HG02870 (cell line): ENCODE data around the gene IL17RD.

Experiments used
- ATAC-seq: cut with Tn5 transposase; IDR thresholded peaks from one replicate; pipeline ENCODE4 v1.9.1; 2021; ENCODE audit warnings: mild to moderate bottlenecking, moderate library complexity; ENCODE audit not compliant: unreplicated experiment

IL17RD gene

DNA sequence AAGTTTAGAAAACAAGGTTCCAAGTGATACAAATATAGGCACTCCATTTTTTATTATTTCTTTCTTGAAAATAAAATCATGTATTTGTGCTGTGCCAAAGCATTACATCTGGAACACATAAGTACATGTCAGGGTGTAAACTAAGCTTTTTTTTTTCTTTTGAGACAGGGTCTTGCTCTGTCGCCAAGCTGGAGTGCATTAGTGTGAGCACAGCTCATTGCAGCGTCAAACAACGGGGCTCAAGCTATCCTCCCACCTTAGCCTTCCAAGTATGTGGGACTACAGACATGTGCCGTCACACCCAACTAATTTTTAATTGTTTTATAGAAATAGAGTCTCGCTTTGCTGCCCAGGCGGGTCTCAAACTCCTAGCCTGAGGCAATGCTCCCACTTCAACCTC is 95.7 kb downstream of the IL17RD start:
- no peak for ATAC-seq

DNA sequence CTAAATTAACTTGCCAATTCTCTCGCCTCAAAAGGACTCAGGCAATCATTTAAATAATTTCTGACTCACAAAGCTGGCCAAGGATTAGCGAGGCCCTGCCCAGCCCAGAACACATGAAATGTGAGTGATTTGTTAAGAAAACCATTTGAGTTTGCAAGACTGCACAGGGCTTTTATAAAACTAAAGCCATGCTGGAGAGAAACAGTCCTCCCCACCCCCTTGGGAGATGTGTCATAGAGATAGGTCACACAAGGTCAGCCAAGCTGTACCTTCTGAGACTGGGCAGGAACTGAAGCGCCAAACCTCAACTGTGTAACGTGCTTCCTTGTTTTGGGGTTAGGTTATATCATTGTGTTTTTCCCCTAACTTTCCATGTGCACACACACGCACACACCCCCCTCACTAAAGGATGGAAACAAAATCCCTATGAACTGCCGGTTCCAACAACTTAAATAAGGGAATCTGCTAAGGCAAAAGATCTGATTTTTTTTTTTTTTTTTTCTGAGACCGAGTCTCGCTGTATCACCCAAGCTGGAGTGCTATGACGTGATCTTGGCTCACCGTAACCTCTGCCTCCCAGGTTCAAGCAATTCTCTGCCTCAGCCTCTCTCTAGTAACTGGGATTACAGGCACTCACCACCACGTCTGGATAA is 96.6 kb downstream of the IL17RD start:
- ATAC-seq, result peak; percentile 98

DNA sequence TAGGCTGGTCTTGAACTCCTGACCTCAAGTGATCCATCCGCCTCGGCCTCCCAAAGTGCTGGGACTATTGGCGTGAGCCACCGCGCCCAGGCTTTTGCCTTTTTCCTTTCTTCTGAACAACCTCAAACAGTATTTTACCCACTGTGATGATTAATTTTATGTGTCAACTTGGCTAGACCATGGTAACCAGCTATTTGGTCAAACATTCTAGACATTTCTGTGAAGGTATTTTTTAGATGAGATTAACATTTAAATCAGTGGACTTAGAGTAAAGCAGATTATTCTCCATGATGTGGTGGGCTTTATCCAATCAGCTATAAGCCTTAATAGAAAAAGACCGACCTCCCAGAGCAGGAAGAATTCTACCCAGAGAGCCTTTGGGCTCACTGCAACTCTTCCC is 98.7 kb downstream of the IL17RD start:
- ATAC-seq, result no peak

DNA sequence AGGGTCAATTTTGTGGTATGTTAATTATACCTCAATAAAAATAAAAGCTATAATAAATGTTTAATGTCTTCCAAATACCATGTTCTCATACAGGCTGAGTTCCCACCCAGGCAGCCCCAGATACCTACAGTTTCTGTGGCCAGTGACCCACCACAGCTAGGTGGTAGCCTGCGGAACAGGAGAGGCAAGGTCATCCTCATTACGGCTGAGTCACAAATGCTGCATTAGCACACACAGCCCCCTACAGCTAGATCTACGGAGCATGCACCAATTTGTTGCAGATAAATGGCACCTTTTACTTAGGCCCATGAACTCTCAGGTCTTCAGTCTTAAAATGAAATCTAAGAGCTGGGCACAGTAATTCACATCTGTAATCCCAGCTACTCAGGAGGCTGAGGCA is 99.6 kb downstream of the IL17RD start:
- no peak for ATAC-seq

DNA sequence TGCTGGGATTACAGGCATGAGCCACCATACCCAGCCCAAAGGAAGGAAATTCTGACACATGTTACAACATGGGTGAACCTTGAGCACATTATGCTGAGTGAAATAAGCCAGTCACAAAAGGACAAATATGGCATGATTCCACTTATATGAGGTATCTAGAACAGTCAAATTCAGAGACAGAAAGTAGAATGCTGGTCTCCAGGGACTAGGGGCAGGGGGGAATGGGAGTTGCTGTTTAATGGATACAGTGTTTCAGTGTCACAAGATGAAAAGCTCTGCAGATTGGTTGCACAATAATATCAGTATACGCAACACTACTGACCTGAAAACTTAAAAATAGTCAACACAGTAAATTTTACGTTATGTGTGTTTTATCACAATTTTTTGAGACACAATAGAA is 100.6 kb downstream of the IL17RD start:
- no peak for ATAC-seq

DNA sequence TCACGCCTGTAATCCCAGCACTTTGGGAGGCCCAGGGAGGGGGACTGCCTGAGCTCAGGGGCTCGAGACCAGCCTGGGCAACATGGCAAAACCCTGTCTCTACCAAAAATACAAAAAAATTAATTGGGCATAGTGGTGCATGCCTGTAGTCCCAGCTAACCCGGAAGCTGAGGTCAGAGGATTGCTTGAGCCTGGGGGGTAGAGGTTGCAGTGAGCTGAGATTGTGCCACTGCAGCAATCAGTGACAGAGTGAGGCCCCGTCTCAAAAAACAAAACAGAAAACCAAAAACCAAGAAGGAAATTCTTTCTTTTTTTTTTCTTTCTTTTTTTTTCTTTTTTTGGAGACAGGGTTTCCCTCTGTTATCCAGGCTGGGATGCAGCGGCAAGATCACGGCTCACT is 101.2 kb downstream of the IL17RD start:
- no peak for ATAC-seq

DNA sequence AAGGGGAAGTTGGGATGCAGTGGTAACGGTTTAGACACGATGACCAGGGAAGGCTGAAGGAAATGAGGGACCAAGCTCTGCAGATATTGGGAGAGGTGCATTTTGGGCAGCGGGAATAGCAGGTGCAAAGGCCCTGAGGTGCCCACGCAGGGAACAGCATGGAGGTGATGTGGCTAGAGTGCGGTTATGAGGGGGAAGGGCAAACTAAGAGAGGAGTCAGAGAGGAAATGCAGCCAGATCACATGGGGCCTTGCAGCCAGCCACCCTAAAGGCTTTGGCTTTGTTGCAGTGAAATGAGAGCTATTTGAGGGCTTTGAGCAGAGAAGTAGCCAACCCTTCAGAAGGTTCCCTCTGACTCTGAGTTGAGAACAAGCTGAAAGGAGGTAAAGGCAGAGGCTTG is 102.1 kb downstream of the IL17RD start:
- ATAC-seq, result no peak

DNA sequence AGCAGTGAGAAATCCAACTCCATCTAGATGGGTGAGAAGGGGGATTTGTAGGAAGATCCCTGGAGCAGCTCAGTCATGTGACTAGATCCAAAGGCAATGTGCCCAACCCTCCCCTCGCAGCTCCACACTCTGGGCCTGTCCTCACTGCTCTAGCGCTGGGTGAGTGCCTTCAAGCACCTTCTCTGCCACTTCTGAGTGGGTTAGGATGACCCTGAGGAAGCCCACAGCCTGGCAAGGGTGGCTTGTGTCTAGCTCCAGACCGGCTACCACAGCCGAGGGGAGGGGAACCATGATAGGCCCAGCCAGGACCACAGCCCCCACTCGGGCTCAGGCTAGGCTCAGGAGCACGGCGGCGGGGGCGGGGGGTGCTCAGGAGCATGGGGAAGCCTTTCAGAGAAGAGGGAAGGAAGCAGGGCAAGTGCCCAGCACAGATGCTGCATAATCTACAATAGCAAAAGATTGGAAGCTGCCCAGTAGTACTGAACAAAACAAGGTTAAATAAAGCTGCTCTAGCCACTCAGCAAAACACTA is 103.0 kb downstream of the IL17RD start:
- ATAC-seq, result no peak

DNA sequence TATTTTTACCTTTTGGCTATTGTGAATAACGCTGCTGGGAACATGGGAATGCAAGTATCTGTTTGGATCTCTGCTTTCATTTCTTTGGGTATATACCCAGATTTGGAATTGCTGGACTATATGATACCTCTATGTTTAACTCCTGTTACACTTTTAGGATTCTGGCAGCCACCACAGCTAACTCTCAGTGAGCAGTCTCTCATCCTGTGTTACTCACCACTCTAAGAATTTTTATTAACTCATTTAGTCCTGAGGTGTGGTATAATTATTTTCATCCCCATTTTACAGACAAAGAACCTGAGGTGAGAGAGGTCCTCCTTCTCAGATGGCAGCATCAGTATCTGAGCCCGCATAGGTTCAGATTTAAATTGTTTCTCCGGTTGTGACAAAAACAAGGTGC is 103.6 kb downstream of the IL17RD start:
- ATAC-seq, result no peak

DNA sequence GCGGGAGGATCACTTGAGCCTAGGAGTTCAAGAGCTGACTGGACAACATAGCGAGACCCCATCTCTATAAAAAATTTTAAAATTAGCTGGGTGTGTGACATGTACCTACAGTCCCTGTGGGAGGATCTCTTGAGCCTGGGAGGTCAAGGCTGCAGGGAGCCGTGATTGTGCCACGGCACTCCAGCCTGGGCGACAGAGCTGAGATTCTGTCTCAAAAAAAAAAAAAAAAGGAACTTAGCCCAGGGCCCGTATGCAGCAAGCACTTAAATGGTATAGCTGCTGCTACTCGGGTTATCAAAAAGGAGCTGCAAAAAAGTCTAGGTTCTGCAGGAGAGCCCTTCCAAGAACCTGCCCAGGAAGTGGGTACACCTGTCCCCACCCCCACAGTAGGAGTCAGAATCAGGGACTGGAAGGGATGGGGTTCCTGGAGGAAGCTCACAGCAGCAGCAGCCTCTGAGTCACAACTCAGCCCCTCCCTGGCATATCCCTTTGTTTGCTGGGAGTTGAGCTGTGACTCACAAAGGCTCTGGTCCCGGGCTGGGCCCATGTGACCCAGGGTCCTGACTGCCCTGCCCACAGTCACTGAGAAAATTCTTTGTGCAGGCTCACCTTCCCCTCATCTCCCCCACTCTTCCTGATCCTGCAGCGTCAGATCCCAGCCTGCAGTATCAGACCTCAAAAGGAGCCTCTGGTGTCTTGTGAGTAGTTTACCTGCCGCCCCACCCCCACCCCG is 104.9 kb downstream of the IL17RD start, which contains the start of gene SPATA12:
Gene SPATA12 (plus strand): TSS at position 576 of the 733 bp plus-strand sequence. CDS start 13,031 bp downstream, outside the sequence.
- ATAC-seq, result no peak

DNA sequence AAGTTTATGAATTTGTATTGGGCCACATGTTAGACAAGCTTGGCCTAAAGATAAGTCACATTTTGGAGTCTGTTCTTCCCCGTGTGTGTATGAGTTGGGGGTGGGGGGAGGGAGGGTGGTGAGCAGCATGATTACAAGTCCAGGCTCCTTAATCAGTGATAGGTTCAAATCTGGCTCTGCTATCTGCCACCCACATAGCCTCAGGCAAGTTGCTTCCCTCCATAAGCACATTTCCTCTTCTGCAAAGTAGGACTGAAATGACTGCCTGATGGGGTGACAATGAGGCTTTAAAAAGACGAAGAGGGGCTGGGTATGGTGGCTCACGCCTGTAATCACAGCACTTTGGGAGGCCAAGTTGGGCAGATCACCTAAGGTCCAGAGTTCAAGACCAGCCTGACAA is 105.7 kb downstream of the IL17RD start:
- ATAC-seq, result no peak

DNA sequence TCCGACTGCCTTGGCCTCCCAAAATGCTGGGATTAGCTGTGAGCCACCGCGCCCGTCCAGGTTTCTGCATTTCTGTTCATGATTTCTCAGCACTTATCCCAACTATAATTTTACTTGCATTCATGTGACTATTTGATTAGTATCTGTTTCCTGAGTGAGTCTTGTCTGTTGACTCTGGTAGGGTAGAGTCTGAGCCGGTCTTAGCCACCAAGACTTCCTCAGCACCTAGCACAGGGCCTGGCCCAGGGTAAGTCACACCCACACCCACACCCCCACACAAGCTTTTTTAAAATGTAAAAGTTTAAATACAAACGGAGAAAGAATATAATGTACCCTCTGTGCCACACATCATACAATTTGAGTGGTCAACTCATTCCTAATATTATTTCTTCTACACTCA is 107.8 kb downstream of the IL17RD start:
- no peak for ATAC-seq

DNA sequence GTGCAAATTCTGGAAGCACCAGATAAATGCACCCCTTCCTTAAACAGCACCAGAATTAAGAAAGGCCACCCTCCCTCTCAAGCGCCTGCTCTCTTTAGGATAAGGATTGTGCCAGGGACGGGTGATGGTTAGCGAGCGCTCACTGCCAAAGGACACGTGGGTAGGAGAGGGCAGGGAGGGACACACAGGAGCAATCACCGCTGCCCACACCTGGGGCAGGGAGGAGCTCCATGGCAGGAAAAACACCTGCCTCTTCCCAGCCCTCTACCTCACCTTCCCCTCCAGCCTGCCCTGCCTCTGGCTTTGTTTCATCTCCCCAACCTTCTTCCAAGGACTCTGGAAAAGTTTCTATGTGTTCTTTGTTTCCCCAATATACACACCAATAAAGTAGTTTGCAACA is 112.0 kb downstream of the IL17RD start:
- no peak for ATAC-seq

DNA sequence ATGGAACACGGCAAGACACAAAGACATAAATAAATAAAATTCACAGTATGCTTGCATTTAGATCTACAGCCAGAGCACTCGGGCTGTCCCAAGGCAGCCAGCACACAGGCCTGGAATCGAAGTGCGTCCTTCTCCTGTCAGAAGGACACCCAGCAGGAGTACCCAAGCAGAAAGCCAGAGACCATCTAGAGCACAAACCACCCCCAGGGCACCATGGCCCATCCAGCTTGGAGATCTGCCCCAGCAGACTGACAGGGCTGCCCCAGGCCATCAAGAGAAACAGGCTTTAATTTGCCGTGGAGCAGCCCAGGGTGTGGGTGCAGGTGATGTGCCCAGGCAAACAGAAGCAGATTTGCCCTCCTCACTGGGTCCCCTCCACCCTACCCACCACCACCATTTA is 112.5 kb downstream of the IL17RD start:
- ATAC-seq, result no peak

DNA sequence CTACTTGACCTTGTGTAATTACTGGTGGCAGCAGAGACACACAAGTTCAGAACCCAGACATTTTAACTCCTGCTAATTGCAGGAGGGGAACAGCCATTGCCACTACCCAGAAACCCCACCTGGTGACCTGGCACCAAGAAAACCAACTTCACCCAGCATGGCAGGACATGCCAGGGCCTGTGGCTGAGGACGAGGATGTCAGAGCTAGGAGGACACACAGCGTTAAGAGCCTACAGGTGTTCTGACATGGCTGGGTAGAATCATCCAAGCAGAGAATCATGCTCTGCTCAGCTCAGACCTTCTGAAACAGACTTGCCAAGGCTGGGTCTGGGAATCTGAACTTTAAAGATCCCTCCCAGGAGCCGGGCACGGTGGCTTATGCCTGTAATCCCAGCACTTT is 116.4 kb downstream of the IL17RD start:
- no peak for ATAC-seq

DNA sequence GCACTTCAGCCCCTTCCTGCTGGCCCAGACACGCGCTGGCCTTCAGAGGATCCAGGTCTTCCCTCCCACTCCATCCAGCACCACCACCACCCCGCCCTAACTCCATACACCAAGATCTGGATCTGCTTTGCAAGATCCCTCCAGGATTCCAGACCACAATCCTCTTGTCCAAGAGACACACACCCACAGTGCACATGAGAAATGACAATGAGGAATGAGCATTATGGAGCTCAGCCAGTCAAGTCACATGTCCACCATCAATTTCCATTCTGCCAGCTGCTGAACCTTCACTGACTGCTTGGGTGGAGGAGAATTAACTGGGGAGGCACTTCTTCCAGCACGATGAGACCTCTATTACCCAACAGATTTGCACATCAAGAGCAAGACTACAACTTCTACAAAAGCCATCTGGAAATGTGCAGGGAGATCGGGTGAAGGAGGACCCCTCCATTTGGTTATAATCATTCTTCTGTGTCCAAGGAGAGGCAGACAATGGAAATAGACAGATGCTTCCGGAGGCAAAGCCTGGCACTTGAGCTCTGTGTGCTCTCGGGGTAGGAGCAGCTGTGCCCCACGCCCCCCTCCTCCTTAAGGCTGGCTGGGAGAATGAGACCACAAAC is 117.0 kb downstream of the IL17RD start:
- ATAC-seq, result no peak

DNA sequence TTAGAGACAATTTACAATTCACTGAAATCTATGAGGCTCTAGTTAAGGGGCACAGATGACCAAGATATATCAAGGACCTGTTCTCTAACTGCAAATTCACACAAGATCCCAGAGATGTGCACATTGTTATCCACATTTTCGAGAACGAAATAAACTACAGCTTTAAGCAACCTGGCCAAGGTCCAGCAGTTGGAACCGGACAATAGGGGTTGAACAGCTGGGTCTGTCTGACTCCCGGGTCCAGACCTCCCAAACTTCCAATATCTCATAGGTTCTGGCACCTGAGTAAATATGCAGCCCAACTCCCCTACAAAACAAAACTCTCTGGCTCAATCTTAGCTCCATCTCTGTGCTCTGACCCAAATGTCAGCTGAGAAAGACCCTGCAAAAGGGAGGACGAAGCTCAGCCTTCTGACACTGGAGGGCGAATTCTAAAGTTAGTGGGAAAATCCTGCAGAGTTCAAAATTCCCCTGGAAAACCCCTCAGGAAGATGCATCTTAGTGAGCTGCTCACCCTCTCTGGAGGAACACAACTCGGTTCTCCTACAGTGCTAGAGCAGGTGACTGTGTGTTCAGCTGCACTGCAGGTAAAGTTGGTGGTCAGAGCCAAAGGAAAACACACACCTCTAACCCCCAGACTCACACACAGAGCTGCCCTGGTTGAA is 118.9 kb downstream of the IL17RD start:
- no peak for ATAC-seq

DNA sequence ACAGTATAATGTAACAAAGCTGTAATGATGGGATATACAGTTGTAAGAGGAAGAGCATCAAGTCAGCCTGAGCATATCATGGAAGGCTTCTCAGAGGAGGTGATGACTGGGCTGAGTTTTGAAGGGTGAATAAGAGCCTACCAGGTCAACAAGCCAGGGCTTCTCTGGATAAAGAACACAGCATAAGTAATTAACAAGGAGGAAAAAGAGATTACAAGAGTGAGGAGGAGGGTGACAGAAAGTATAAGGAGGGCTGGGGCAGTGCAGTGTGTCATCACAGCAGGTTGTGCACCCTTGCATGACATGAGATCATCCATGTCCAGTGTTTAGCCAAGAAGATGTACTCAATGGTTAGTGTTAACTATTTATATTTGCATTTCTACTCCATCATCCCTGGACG is 121.6 kb downstream of the IL17RD start:
- ATAC-seq, result no peak

DNA sequence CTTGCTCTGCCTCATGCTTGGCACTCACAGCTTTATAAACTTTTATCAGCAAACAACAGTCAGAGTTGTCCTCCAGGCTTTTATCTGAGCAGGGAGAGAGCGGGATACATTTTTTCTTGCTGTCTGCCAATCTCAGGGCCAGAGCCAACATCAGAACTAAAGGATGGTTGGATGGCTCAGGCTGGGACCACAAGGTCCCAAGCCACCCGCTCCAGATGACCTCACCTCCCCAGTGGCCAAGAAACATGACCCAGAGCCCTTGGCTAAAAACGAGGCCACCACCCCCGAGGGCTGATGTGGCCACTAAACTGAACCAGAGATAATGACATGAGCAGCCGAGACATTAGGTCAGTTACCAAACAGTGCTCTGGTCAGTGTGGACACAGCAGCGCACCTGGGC is 123.5 kb downstream of the IL17RD start:
- ATAC-seq, result no peak
